K562 treated with DMSO at 1 percent for 24 hours (cell line): ENCODE measurements around the gene UTP18. TPM values are rescaled to one million over a fixed set of nuclear protein-coding genes. Genes with fewer than 3 reads are reported as not detected.

Experiments used
- total RNA-seq: library from RNA; unstranded; fragments of 300-600 nt; gene quantifications from 2 replicates; pipeline ENCODE4 v1.2.3, GENCODE V29; 2022; ENCODE audit warnings: low read depth; ENCODE audit not compliant: insufficient read depth

Gene UTP18
- 42.0 and 45.0 TPM in 2 replicates for total RNA-seq

DNA sequence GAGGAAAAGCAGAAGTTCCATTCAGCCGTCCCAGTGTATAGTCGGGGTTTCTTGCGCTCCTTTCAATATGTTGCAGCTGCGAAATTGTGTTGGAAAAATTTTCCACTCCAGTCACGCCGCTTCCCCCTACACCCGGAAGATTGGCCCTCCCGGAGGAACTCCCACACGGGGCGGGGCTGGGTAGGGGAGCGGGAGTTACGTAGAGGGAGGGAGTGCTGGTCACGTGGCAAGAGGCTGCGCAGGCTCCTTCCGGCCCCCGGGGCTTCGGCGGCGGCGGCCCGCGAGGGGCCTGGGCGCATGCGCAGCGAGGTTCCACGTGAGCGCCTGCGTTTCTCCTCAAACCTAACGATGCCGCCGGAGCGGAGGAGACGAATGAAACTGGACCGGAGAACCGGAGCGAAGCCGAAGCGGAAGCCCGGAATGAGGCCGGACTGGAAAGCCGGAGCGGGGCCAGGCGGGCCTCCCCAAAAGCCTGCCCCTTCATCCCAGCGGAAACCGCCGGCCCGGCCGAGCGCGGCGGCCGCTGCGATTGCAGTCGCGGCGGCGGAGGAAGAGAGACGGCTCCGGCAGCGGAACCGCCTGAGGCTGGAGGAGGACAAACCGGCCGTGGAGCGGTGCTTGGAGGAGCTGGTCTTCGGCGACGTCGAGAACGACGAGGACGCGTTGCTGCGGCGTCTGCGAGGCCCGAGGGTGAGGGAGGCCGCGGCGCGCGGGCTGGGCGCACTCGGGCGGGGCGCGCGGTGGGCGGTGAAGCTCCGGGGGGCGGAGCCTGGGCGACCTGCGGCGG lies at the start of gene UTP18:
UTP18 (plus strand) TSS at position 310 of the 787 bp plus-strand sequence; CDS start at position 349, 39 bp downstream.

DNA sequence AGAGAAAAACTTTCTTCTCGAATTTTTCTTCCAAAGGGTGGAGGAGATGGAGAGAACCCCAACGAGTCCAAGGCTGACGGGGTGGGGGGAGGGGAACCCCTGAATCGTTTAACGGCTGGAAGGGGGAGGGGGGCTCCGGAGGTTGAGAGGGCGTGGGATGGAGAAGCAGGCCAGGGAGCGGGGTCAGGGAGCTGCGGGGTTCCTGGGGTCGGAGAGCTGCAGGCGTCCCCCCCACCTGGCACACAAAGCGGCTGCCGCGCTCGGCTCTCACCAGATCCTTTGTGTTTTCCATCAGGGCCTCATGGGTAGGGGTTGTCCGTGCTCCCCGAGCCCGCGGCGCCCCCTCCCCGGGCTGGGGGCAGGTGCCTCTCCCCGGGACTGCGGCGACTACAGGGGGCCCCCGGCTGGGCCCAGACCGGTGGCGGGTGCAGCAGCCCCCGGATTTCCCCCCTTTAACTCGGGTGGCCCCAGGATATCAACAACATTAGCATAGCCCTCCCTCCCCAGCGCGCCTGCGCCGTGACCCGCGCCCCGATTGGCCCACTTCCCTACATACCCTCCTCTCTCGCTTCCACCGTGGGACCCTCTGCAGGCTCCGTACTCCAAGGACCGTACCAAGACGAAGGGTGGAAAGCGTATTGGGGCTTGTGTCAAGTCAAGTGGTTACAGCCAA lies 646 bp upstream of the UTP18 start, which contains the start of gene MBTD1:
MBTD1 (minus strand) TSS at position 486 of the 673 bp plus-strand sequence. CDS start 34,888 bp downstream, outside the sequence.

Other genes with a start within 250 kb of the UTP18 start
- 39.6 and 51.0 TPM in 2 replicates for gene SPAG9, start 139.7 kb upstream of the UTP18 start, total RNA-seq
- 63.4 and 66.6 TPM in 2 replicates for gene NME1, start 107.0 kb upstream of the UTP18 start, total RNA-seq
- gene NME2, start 94.1 kb upstream of the UTP18 start, total RNA-seq = 868 and 956 TPM in 2 replicates
- gene MBTD1, start 497 bp upstream of the UTP18 start, total RNA-seq = 5.1 and 5.7 TPM in 2 replicates